Karpas-422 (cell line): ENCODE measurements around the gene PRR19. TPM values are rescaled to one million over a fixed set of nuclear protein-coding genes. Genes with fewer than 3 reads are reported as not detected.

ENCODE experiments used
- small RNA-seq: library from RNA; depleted of rRNA; stranded (forward); fragments of <200 nt; gene quantifications from one replicate; pipeline ENCODE3, GENCODE V24; 2014
- total RNA-seq: library from RNA; depleted of rRNA; stranded (reverse); fragments of >200 nt; shearing (Covaris generic); gene quantifications from 2 replicates; pipeline ENCODE4 v1.2.3, GENCODE V29; 2014; ENCODE audit warnings: low replicate concordance; rRNA removed

Gene PRR19
- total RNA-seq, 1 experiment from 2014 or later, result 1.2 TPM

Small RNA genes lying within 50 kb of the gene (small RNA-seq; reads per million reads assigned to genes)
- not detected for gene MIR8077

Other genes starting within 250 kb of the PRR19 start
- gene GRIK5, start 231.9 kb upstream of the PRR19 start, total RNA-seq, result 0.07 and 1.4 TPM in 2 replicates
- 15.1 and 23.5 TPM in 2 replicates for gene ZNF574, start 226.0 kb upstream of the PRR19 start, total RNA-seq
- gene POU2F2, start 169.7 kb upstream of the PRR19 start, total RNA-seq, result 61.9 and 69.4 TPM in 2 replicates
- gene DEDD2, start 84.5 kb upstream of the PRR19 start, total RNA-seq, result 16.3 and 42.7 TPM in 2 replicates
- gene ZNF526, start 81.8 kb upstream of the PRR19 start, total RNA-seq, result 3.4 and 9.1 TPM in 2 replicates
- gene GSK3A, start 59.5 kb upstream of the PRR19 start, total RNA-seq, result 17.7 and 29.3 TPM in 2 replicates
- gene ERF, start 47.0 kb upstream of the PRR19 start, total RNA-seq, result 36.4 and 53.6 TPM in 2 replicates
- 25.0 and 30.6 TPM in 2 replicates for gene CIC, start 32.9 kb upstream of the PRR19 start, total RNA-seq
- 66.2 and 102 TPM in 2 replicates for gene PAFAH1B3, start 492 bp downstream of the PRR19 start, total RNA-seq
- 18.7 and 30.5 TPM in 2 replicates for gene TMEM145, start 11.2 kb downstream of the PRR19 start, total RNA-seq
- 6.5 and 15.9 TPM in 2 replicates for gene MEGF8, start 23.5 kb downstream of the PRR19 start, total RNA-seq
- not detected in 2 replicates for gene CNFN, start 88.2 kb downstream of the PRR19 start, total RNA-seq
- gene LIPE, start 125.3 kb downstream of the PRR19 start, total RNA-seq, result 16.3 and 50.6 TPM in 2 replicates
- gene CXCL17, start 140.8 kb downstream of the PRR19 start, total RNA-seq, result not detected in 2 replicates
- gene CEACAM1, start 226.3 kb downstream of the PRR19 start, total RNA-seq, result 0.56 and 3.5 TPM in 2 replicates